ENCODE results near the gene CDH12.
"Not testable (repeated sequence)": the region's sequence is repeated elsewhere in the genome, so short reads cannot be mapped to it uniquely, and the experiment has no call there.

DNA sequence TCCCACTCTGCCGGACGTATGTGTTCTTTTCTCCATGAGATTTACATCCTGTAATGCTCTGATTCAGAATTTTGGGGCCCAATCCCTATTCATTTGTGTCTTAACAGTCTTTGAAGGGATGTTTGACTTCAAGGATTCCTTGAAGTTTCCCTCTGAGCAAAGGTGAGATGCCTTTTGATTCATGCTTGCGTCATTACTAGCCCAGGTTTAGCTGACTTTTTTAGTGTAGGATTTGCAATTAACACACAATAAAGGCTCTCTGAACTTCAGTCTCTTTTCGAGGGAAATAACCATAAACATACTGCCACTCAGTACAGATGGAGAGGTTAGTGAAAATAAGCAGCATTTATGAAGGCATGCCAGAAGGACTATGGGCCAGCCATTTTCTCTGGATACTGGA, 842.3 kb downstream of the CDH12 start:
- TF ChIP-seq CTCF (IDR thresholded peaks at IDR 0.05); POLR2AphosphoS5 (IDR thresholded peaks at IDR 0.05); EP300 (IDR thresholded peaks at IDR 0.05); POLR2A (IDR thresholded peaks at IDR 0.05; ENCODE audit: low read depth): not testable (repeated sequence)
